Measurements from ENCODE around the gene RNF113B. TPM values are rescaled to one million over a fixed set of nuclear protein-coding genes. Genes with fewer than 3 reads are reported as not detected.

Gene RNF113B
- total RNA-seq (ENCODE audit: low replicate concordance), result not detected in 2 replicates

DNA sequence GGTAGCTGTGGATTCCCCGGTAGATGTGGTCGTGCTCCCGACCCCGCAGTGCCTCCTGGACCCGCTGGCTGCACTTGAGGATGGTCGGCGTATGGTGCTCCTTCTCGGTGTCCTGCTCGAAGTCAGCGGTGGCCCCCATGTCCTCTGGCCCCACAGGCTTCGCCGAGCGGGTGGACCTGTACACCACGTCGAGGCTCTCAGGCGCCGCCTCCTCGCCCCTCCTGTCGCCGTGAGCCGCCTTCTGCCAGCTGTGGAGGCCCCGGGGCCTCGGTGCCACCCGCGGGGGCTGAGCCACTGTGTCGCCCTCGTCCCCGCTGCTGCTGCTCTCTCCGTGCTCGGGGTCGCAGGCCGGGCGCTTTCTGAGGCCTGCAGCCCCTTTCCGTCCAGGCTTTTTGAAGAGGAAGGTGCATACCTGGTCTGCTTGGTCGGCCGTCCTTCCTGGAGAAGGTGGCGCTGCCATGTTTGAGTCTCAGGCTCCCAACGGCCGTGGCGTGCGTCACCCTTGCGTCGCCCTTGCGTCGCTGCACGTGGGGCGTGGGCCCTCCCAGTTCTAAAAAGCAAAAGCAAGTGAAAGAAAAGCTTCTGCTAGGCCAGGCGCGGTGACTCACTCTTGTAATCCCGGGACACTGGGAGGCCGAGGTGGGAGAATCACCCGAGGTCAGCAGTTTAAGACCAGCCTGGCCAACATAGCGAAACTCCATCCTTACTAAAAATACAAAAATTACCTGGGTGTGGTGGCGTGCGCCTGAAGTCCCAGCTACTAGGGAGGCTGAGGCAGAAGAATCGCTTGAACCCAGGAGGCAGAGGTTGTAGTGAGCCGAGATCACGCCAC is at the start of gene RNF113B:
RNF113B (minus strand) TSS at position 493 of the 832 bp plus-strand sequence; CDS start at position 460, 33 bp downstream.
- no peak for DNase-seq (ENCODE audit: low read depth)
- TF ChIP-seq, protein P1, sequence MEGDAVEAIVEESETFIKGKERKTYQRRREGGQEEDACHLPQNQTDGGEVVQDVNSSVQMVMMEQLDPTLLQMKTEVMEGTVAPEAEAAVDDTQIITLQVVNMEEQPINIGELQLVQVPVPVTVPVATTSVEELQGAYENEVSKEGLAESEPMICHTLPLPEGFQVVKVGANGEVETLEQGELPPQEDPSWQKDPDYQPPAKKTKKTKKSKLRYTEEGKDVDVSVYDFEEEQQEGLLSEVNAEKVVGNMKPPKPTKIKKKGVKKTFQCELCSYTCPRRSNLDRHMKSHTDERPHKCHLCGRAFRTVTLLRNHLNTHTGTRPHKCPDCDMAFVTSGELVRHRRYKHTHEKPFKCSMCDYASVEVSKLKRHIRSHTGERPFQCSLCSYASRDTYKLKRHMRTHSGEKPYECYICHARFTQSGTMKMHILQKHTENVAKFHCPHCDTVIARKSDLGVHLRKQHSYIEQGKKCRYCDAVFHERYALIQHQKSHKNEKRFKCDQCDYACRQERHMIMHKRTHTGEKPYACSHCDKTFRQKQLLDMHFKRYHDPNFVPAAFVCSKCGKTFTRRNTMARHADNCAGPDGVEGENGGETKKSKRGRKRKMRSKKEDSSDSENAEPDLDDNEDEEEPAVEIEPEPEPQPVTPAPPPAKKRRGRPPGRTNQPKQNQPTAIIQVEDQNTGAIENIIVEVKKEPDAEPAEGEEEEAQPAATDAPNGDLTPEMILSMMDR (IDR thresholded peaks at IDR 0.05; ENCODE audit: insufficient read depth, low read length), result no peak
- H3K4me3 ChIP-seq (ENCODE audit: low read depth, low read length), result no peak within 1 kb of the TSS

- no peak overlapping the region for H3K4me3 ChIP-seq (ENCODE audit: low read depth, low read length)
- TF ChIP-seq, protein P1 (IDR thresholded peaks at IDR 0.05; ENCODE audit: insufficient read depth, low read length), result no peak
- no peak for DNase-seq (ENCODE audit: low read depth)
These were observed 49.4 kb upstream of the RNF113B start for GRCh38 chr13:98226496-98226895.

DNA sequence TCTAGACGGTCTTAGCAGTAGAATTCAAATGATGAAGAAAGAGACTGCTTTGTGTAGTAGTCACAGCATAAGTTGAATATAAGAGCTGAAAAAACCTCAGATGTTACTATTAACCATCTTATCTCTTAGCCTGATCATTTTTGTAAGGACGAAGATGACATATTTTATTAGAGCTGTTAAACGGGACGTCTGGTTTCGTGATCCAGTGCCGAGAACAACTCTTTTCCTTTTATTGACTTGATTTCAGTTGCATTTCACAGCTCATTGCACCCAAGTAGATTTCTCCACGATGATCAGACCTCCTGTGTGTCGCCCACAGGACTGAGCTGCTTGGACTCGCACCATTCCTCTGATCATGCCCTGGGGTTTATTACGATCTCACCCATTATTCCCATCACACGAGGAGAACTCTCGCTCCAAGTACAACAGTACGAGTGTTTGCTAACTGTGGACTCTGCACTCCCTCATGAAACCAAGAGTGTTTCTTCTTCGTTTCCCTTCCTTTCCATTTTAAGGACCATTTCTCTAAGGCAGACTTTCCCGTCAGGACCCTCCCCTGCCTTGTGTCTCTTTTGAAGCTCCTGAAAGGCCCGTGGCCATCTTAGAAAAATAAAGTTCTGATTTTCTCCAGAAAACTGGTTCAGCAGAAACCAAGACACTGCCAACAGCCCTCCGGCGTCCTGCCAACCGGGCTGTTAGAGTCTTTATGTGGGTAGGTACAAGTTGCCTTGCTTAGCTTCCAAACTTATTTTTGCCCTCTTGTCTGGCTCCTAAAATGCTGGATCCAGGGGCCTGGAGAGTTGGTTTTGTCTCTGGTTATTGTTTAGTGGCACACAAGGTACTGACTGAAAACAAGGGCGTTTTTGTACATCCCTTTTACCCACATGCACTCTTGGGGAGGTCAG is 48.2 kb upstream of the RNF113B start:
- TF ChIP-seq, protein P1 (IDR thresholded peaks at IDR 0.05; ENCODE audit: insufficient read depth, low read length), result no peak

DNA sequence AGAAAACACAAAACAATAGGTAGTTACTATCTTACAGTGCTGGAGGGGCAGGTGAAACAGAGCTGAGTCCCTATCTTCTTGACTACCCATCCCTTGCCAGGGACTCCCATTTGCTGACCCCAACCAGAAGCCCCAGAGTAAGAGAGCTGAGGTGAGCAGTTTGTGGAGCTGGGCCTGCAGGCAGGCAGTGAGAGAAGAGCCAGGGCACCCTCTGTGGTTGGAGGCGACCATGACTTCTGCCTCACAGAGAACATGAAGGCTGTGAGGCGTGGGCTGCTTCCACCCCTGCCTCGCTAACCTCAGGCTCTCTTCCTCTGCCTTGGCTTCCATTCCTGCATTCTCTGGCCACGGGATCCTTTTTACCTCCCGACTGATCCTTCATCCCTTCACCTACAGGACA is 47.5 kb upstream of the RNF113B start:
- DNase-seq (ENCODE audit: low read depth), result no peak
- TF ChIP-seq, protein P1 (IDR thresholded peaks at IDR 0.05; ENCODE audit: insufficient read depth, low read length), result no peak
- H3K4me3 ChIP-seq (ENCODE audit: low read depth, low read length), result no peak overlapping the region

More for the DNA sequence above, 48.2 kb upstream of the RNF113B start:
- H3K4me3 ChIP-seq (ENCODE audit: low read depth, low read length), result no peak overlapping the region
- DNase-seq (ENCODE audit: low read depth), result no peak

DNA sequence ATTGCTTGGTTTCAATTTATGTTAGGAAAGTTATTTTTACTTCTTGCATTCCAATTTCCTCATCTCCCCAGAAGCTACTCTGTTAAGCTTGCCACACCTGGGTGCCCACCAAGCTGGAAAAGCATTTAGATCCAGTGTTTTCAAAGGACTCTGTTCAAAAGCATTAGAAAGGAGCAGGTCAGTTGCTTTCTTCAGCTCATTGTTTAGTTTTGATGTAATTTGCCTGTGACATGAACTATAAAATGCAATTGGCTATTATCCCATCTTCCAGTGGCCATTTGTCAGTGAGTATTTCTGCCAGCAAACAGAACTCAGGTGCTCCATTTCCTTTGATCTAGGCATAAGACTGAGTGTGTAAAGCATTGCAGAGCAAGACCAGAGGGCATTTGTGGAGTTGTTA is 46.7 kb upstream of the RNF113B start:
- TF ChIP-seq, protein P1 (IDR thresholded peaks at IDR 0.05; ENCODE audit: insufficient read depth, low read length), result no peak
- DNase-seq (ENCODE audit: low read depth), result no peak
- H3K4me3 ChIP-seq (ENCODE audit: low read depth, low read length), result no peak overlapping the region

- TF ChIP-seq, protein P1 (IDR thresholded peaks at IDR 0.05; ENCODE audit: insufficient read depth, low read length), result no peak
- no peak for DNase-seq (ENCODE audit: low read depth)
- no peak overlapping the region for H3K4me3 ChIP-seq (ENCODE audit: low read depth, low read length)
These were observed 45.7 kb upstream of the RNF113B start for GRCh38 chr13:98222816-98223215.

All from fibroblast of the aortic adventitia (primary cell).